GM19099 (cell line): ENCODE measurements around the gene CARS2.

Experiments
- POLR2A ChIP-seq: IDR thresholded peaks from 3 replicates; pipeline ENCODE4 v1.6.1; 2011; ENCODE audit warnings: low read depth; ENCODE audit not compliant: insufficient read length; ENCODE audit errors: extremely low read depth

CARS2 gene

DNA sequence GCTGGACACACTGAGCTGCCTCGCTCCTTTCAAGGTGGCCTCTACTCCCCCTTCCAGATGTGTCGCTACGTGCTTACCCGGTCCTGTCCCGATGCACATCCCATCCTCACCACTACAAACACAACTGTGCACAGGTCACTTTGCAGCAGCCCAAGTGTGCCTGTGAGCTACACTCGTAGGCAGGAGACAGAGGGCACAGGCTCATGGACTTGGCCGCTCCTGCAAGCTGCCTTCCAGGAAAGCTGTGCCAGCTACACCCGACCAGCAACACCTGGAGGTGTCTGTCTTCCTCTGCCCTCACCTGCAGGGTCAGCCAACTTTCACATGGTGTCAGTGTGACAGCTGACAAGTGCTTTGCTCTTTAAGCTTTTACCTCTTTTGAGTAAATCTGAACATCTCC lies 15.4 kb downstream of the CARS2 start:
- TF ChIP-seq POLR2A = no peak

DNA sequence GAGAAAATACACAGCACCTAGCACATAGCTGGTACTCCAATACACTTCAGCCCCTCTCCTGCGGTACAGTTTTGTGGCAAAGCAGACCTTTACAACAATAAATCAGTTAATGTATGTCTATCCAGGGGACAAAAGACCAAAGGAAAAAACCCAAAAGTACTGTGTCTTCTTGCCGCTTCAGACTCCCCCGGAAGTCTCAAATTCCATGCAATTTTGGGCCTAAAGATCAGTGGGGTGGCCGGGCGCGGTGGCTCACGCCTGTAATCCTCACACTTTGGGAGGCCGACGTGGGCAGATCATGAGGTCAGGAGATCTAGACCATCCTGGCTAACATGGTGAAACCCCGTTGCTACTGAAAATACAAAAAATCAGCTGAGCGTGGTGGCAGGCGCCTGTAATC lies 16.2 kb downstream of the CARS2 start:
- no peak for TF ChIP-seq POLR2A

DNA sequence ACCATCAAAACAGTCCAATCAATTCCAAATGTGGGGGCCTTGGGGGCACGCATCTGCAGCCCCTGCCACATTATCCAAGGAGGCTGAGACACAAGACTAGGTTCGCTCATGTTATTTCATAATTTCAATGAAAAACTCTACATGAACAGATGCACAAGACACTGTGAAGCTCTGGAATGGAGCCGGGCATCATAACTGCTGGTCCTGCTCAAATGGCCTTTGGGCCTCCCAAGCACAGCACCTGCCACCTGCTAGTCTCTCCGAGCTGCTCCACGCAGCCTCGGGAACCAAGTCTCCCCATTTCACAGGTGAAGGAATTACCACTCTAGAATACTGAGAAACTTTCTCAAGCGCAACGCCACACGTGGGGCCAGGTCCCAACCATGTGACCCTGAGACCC lies 16.9 kb downstream of the CARS2 start:
- TF ChIP-seq POLR2A = no peak

DNA sequence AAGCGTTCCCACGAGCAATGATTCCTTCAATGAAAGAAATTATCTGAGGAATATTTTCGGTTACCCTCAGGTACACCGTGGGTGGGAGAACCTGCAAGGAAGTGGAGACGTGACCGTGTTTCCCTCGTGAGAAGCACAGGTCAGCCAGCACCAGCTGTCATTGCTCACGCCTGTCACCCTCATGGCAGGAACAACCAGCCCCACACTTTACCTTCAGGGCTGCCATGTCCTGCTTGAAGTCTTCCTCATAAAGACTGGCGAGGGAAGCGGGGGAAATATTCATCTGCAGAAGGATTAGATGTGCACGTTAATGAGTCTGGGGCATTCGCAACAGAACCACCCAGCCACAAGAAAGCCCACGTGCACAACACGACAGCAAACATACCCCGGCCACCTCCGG lies 18.2 kb downstream of the CARS2 start:
- no peak for TF ChIP-seq POLR2A

DNA sequence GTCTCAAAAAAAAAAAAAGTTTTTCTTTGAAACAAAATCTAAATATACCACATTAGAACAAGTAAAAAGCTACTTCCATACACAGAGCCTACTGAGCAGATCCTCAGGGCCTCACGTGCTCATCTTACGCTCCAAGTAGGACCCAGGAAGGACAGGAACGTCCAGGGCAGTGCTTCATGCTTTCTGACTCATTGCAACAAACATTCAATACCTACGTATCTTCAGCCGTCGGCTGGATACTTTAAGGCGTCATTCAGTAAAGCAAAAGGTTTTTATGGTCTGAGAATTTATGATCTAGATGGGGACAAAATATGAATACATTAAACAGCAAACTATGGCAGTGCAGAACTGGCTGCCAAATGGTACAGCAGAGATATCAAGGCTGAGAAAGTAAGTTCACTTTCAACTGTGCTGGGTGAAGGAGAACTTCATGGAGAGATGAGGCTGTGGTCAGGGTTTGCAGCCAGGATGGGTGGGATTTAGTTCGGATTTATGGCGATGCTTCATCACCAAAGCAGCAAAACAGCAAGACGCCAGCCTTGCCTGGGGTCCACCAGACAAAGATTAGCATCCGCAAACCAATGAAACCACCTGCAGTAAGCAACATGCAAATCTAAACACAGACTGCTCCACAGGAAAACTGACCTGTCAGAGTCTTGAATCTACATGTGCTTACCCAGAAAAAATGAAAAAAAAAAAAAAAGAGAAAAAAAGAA lies 20.5 kb downstream of the CARS2 start:
- no peak for TF ChIP-seq POLR2A

DNA sequence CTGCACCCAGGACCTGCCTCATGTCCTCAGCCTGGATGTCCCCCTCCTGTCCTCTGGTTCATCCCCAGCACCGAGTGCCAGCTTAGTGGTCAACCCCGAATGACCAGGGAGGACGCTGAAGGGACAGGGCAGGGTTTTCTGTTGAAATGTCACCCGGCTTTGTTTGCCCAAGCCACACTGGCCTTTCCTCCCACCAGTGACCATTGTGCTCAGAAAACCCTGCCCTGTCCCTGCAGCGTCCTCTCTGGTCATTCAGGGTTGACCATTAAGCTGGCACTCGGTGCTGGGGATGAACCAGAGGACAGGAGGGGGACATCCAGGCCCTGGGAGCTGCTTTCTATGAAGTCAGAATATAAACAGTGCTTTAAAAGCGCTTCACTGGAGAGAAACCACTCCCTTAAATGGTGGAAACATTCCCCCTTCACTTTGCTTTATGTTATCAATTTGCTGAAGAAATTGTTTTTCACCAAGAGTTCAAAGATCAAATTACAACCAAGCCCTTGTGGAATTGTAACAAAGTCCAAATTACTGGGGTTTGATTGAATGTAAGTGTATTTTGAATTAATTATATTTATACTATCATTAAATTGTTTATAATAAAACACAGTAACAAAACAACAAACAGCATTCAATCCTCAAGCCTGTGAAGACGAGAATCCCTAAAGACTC lies 21.4 kb downstream of the CARS2 start:
- TF ChIP-seq POLR2A = no peak

DNA sequence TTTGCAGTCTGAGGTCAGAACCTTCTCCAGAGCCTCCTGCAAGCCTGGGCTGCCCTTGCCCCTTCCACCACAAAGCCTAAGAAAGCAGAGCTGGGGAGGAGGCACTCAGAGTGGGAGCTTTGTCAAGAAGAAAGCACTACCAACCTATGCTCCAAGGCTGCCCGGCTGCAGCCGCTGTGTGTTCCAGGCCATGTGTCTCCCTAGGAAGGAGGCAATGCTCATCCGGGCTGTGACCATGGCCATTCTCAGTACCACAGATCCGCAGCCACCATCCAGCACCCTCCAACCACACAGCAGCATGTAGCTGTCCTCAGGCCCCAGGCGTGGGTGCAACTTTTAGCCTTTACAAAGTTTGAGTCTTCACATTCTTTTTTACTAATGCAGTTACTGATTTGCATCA lies 22.0 kb downstream of the CARS2 start:
- TF ChIP-seq POLR2A = no peak

DNA sequence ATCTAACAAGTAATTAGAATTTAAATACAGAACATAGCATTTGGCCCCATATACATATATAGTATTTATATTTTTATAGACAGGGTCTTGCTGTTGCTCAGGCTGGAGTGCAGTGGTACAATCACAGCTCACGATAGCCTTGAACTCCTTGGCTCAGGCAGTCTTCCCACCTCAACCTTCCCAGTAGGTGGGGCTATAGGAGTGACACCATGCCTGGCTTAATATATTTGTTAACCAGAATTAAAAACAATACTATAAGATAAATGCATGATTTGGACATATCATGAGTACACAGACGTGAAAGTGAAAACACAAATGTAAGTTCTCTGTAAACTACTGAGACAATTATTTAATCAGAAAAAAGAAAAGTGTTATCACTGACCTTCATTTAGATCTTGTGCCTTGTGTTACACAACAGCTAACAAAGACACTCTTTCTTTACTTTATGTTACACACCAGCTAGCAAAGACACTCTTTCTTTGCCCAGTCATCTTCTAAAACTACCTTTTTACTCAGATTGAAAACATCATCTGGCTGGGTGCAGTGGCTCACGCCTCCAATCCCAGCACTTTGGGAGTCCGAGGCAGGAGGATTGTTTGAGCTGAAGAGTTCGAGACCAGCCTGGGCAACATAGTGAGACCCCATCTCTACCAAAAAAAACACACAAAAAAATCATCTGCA lies 22.6 kb downstream of the CARS2 start:
- TF ChIP-seq POLR2A = no peak

DNA sequence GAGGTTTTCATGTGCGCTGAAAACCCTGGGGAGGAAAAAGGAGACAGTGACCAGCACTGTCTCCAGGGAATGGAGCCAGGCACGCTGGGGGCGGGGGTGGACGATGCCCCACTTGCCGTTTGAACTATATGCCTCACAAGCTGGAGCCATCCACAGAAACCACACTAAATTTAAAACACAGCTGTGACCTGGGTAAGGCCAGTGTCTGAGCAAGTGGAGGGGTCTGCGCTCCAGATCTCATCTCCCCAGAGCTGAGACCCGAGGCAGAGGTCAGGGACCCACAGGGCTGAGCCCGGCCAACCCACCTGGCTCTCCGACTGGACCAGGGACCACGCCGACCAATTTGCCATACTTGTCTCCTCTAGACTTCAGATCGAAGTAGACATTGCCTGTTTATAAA lies 23.2 kb downstream of the CARS2 start:
- no peak for TF ChIP-seq POLR2A

DNA sequence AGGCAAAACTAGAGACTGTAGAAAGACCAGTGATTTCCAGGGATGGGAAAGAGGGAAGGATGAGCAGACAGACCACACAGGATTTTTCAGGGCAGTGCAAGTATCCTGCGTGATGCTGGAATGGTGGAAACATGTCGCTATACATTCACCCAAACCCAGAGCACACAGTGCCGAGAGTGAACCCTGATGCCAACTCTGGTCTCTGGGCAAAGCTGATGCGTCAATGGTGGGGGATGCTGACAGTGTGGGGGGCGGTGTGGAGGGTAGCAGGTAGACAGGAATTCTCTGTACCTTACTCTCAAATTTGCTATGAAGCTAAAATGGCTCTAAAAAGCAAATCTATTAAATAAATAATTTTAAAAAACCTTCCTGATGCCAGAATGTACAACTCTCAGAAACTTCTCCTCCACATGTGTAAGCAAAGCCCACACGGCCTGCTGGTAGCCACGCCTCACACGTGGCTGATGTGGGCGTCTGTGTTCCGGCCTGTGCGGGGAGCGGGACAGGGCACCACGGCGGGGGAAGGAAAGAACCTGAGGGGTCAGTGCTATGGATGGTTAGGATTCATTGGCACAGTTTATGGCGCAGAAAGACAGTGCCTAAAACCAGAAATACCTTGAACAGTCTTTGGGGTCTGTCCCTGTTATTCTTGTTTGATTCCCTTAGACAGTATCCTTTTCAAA lies 23.9 kb downstream of the CARS2 start:
- TF ChIP-seq POLR2A = no peak

DNA sequence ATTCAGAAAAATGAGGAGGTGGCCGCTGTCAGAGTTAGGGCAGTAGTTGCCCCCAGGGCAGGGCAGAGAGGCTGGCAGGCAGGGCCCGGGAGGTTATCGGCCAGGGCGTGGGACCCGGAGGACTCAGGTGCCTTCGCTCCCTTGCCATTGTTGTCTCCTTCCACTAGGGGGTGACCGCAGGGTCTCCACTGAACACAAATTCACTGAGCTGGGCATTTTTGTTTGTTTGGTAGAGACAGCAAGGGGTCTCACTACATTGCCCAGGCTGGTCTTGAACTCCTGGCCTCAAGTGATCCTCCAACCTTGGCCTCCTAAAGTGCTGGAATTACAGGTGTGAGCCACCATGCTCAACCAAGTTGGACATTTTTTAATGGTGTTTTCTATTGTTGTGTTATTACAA lies 25.1 kb downstream of the CARS2 start:
- no peak for TF ChIP-seq POLR2A

DNA sequence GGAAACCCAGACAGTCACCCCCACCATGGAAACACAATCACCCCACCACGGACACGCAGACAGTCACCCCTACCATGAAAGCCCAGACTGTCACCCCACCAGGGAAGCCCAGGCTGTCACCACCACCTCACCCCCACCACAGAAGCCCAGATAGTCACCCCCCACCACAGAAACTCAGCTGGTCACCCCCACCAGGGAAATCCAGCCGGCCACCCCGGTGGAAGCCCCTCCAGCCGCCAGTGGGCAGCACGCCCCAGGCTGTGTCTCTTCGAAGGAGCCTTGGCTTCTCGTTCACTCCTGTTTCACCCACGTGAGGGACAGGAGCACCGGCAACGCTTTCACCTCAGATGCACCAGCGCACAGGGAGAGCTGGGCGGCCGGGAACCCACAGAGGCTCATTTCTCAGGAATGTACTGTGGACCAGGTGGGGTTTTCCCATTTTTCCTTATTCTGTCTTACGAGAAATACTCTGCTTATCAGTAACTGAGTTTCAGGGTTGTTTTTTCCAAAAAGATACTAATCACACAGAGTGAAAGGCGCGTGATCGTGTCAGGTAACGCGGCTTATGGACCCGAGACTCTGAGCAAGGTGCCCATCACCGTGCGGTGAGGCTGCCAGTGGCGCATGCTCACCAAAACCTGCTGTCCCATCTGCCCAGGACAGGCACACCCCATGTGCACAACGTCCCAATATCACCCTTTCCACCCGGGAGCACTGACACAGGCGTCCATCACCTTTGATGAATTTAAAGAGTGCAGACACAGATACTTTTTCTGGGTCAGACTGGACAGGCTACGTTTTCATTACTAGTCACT lies 28.0 kb downstream of the CARS2 start:
- no peak for TF ChIP-seq POLR2A

DNA sequence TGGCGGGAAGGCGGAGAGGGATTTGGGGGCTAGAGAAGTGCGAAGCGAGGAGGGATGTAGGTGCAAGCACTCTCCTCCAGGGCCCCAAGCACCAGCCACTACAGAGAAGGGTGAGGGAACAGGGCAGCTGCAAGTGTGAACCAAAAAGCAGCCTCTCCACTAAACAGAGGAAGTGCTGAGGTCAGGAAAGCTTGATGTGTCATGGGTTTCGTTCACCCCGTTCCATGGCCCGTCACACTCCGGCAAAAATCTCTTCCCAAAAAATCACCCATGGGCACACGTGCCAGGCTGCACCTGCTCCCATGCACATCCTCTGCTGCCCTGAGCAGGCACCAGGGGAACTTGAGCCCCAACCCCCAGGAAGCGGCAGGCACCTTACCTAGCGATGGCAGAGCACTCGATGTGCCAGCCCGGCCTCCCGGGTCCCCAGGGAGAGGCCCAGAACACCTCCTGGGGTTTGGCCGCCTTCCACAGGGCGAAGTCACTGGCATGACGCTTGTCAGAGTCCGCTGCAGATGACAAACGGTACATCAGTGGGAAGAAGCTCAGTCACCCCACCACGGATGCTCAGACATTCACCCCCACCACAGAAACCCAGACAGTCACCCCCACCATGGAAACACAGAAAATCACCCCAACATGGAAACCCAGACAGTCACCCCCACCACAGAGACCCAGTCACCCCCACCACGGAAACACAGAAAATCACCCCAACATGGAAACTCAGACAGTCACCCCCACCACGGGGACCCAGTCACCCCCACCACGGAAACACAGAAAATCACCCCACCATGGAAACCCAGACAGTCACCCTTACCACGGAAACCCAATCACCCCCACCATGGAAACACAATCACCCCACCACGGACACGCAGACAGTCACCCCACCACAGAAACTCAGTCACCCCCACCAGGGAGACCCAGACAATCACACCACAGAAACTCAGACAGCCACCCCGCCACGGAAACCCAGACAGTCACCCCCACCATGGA lies 29.0 kb downstream of the CARS2 start:
- no peak for TF ChIP-seq POLR2A

DNA sequence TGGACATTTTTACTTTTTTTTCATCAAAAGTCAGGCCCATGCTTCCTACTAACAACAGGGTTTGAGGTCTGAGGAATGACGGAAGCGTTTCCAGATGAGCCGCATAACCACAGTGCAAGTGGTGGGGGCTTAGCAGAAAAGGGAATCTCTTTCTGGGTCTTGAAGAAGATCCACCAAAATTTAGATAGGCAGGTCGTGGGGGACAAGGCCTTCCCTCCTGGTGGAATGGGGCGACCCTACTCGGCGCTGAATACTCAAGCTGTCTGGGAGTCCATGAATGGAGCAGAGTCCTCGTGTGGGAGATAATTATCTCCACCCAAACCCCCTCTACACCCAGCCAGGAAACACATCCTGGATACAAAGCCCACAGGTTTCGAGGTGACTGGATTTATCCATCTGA lies 36.9 kb downstream of the CARS2 start:
- TF ChIP-seq POLR2A = no peak
